Endothelial cell of umbilical vein (primary cell): ENCODE data around the gene HINT2. TPM values are rescaled to one million over a fixed set of nuclear protein-coding genes. Genes with fewer than 3 reads are reported as not detected.

Experiments used
- BruUV-seq: library from RNA; stranded (reverse); fragments of 400-500 nt; replicated peaks from 2 replicates; lab custom pipeline; 2021; lab: Mats Ljungman, UMichigan
- CTCF ChIA-PET: fragments of 300-600, 350-600 bp; sonication (Branson Sonifier 250); formaldehyde crosslinking; loops from one replicate; lab custom pipeline; 2021; ENCODE audit warnings: antibody characterized with exemption, inconsistent platforms; lab: Charles Lee
- POLR2A ChIA-PET: fragments of 300-600, 350-600 bp; sonication (Branson Sonifier 250); formaldehyde crosslinking; loops from one replicate; lab custom pipeline; 2021; ENCODE audit warnings: antibody characterized with exemption, inconsistent platforms; lab: Charles Lee
- DNase-seq: peaks from one replicate; pipeline ENCODE4 v3.0.0-alpha.2; 2011; ENCODE audit warnings: low read depth, low spot score
- FAIRE-seq: peaks from 2 replicates; lab custom pipeline; 2011; peaks lifted over from hg19 to GRCh38; lab: Jason Lieb, UNC
- H2AFZ ChIP-seq: 2 replicates; pipeline ENCODE4 v1.6.0; 2012; ENCODE audit warnings: low read depth, low read length, control low read depth, inconsistent platforms
- H3K27ac ChIP-seq: 2 replicates; pipeline ENCODE4 v1.5.1; 2011; ENCODE audit warnings: low read depth, mild to moderate bottlenecking, control low read depth, low read length, moderate library complexity; ENCODE audit not compliant: insufficient read depth
- H3K27me3 ChIP-seq, 2 experiments: 2 replicates each; pipeline versions ENCODE4 v1.6.0 to v1.6.1; 2011; ENCODE audit warnings: low read length in 2 of 2, mixed read lengths in 1 of 2; ENCODE audit not compliant: control insufficient read depth in 2 of 2, insufficient read depth in 2 of 2
- H3K36me3 ChIP-seq, 2 experiments: 2 replicates in 1 of 2; 3 replicates in 1 of 2; pipeline ENCODE4 v1.5.1; 2011; ENCODE audit warnings: low read length in 2 of 2, mild to moderate bottlenecking in 1 of 2, moderate library complexity in 1 of 2; ENCODE audit not compliant: control insufficient read depth in 2 of 2, insufficient read depth in 2 of 2; ENCODE audit errors: extremely low read depth in 1 of 2
- H3K4me1 ChIP-seq: 3 replicates; pipeline ENCODE4 v1.5.1; 2011; ENCODE audit warnings: mild to moderate bottlenecking, low read length; ENCODE audit not compliant: control insufficient read depth, insufficient read depth; ENCODE audit errors: extremely low read depth
- H3K4me2 ChIP-seq: 2 replicates; pipeline ENCODE4 v1.6.1; 2011; ENCODE audit warnings: low read length, control low read depth, mixed read lengths; ENCODE audit not compliant: insufficient read depth
- H3K4me3 ChIP-seq, 3 experiments: fragments of 200-600 bp in 1 of 3; sonication (generic), shearing (Covaris generic) in 1 of 3; replicated peaks in 1 of 3; 2 replicates each; pipeline ENCODE4 v1.5.1; 2011 to 2016; ENCODE audit warnings: control low read depth in 3 of 3, low read length in 3 of 3, mild to moderate bottlenecking in 2 of 3, inconsistent platforms in 1 of 3, low read depth in 1 of 3, moderate library complexity in 1 of 3; ENCODE audit not compliant: insufficient read depth in 1 of 3
- H3K79me2 ChIP-seq: 2 replicates; pipeline ENCODE4 v1.6.0; 2012; ENCODE audit warnings: low read length, inconsistent platforms; ENCODE audit not compliant: control insufficient read depth, insufficient read depth
- H3K9ac ChIP-seq: replicated peaks from 2 replicates; pipeline ENCODE3; 2011; ENCODE audit warnings: low read length, control low read depth; ENCODE audit not compliant: insufficient read depth; ENCODE audit errors: extremely low read depth
- H3K9me1 ChIP-seq: replicated peaks from 3 replicates; pipeline ENCODE4 v1.6.0; 2011; ENCODE audit warnings: mild to moderate bottlenecking, low read length; ENCODE audit not compliant: control insufficient read depth, insufficient read depth; ENCODE audit errors: extremely low read depth
- H3K9me3 ChIP-seq: replicated peaks from 2 replicates; pipeline ENCODE4 v1.5.1; 2012; ENCODE audit warnings: low read length, inconsistent platforms; ENCODE audit not compliant: control insufficient read depth, insufficient read depth
- H4K20me1 ChIP-seq: replicated peaks from 2 replicates; pipeline ENCODE3; 2011; ENCODE audit warnings: mild to moderate bottlenecking, low read length; ENCODE audit not compliant: control insufficient read depth, insufficient read depth; ENCODE audit errors: extremely low read depth
- CTCF ChIP-seq, 2 donors: IDR thresholded peaks; 1 replicate in 1 of 2; 2 replicates in 1 of 2; pipeline ENCODE4 v1.5.1; 2011; ENCODE audit warnings: low read length in 2 of 2, mild to moderate bottlenecking in 2 of 2, moderate library complexity in 2 of 2, control low read depth in 1 of 2, inconsistent platforms in 1 of 2, low read depth in 1 of 2; ENCODE audit not compliant: insufficient read depth in 1 of 2; ENCODE audit errors: extremely low read depth in 1 of 2
- EZH2 ChIP-seq: IDR thresholded peaks from 2 replicates; pipeline ENCODE4 v1.6.1; 2012; ENCODE audit warnings: borderline replicate concordance, low read depth, mild to moderate bottlenecking, moderate library complexity, low read length, inconsistent platforms; ENCODE audit not compliant: severe bottlenecking
- FOS ChIP-seq: IDR thresholded peaks from 2 replicates; pipeline ENCODE4 v1.6.1; 2011; ENCODE audit warnings: mild to moderate bottlenecking, low read length, moderate library complexity, borderline replicate concordance; ENCODE audit not compliant: insufficient read depth
- GATA2 ChIP-seq: IDR thresholded peaks from 2 replicates; pipeline ENCODE4 v1.7.0; 2011; ENCODE audit warnings: low read depth, mild to moderate bottlenecking, moderate library complexity, mixed read lengths, low read length; ENCODE audit not compliant: insufficient read length, insufficient read depth
- JUN ChIP-seq: IDR thresholded peaks from 2 replicates; pipeline ENCODE4 v1.6.1; 2011; ENCODE audit warnings: borderline replicate concordance, low read depth; ENCODE audit not compliant: insufficient read length, insufficient read depth
- MAX ChIP-seq: IDR thresholded peaks from 2 replicates; pipeline ENCODE4 v1.6.1; 2011; ENCODE audit not compliant: insufficient read depth, insufficient read length
- MYC ChIP-seq: IDR thresholded peaks from one replicate; pipeline ENCODE4 v1.6.1; 2011; ENCODE audit warnings: mild to moderate bottlenecking, low read depth, low read length
- POLR2A ChIP-seq: IDR thresholded peaks from 2 replicates; pipeline ENCODE4 v1.6.1; 2012; ENCODE audit warnings: low read depth, mild to moderate bottlenecking, control low read depth, low read length
- POLR2AphosphoS5 ChIP-seq: IDR thresholded peaks from 2 replicates; pipeline ENCODE4 v1.6.1; 2012; ENCODE audit warnings: low read depth, mild to moderate bottlenecking, control low read depth, low read length, moderate library complexity; ENCODE audit not compliant: insufficient read depth
- dilution Hi-C: fragments of 300-500 bp; cut with MboI; formaldehyde crosslinking; loops from one replicate; pipeline ENCODE4 v1.15.0; 2019; ENCODE audit warnings: low sequenced_read_pairs; ENCODE audit not compliant: extremely low pct_ligation_motif_present
- intact Hi-C: fragments of 100-400 bp; cut with micrococcal nuclease; formaldehyde crosslinking; loops from one replicate; pipeline ENCODE4 v1.10.0; 2022
- polyA plus RNA-seq, 4 experiments: library from polyadenylated mRNA; depleted of rRNA in 3 of 4; stranded (reverse) in 3 of 4; unstranded in 1 of 4; fragments of >200 nt; gene quantifications; 2 replicates each; pipeline versions ENCODE4 v1.2.1 to v1.2.3, GENCODE V29; 2011 to 2012; ENCODE audit warnings: missing spikeins in 1 of 4
- total RNA-seq: library from RNA; stranded (reverse); gene quantifications from 2 replicates; pipeline ENCODE4 v1.2.3, GENCODE V29; 2021

HINT2 gene
- total and polyA plus RNA-seq, 2 donors (not counting 3 experiments of a cell fraction or from before 2014, with no cell fraction given): 27.2 to 42.1 TPM

GRCh38 chr9:35842795-35843194 is 28.0 kb upstream of the HINT2 start:
- H3K27me3 ChIP-seq: peaks cover 0 to 18% of the 10 kb centered on the region in 2 experiments
- intact Hi-C loops: no loop called here

More at GRCh38 chr9:35842795-35843194, 28.0 kb upstream of the HINT2 start:
- H3K79me2 ChIP-seq: no peaks in the 10 kb centered on the region
- POLR2A ChIA-PET: no interaction called here
- no peaks in the 10 kb centered on the region for H4K20me1 ChIP-seq
- H3K36me3 ChIP-seq: no peaks in the 10 kb centered on the region
- H2AFZ ChIP-seq: no peak overlapping the region
- H3K27ac ChIP-seq: no peak overlapping the region
- dilution Hi-C loops: no loop called here
- no peak for DNase-seq
- peaks cover 16% of the 10 kb centered on the region for H3K4me1 ChIP-seq
- no peak overlapping the region for H3K4me3 ChIP-seq
- no peak overlapping the region for H3K9ac ChIP-seq
- no peak for TF ChIP-seq POLR2A
- no peak for TF ChIP-seq MYC
- no peak for TF ChIP-seq EZH2
- TF ChIP-seq CTCF (IDR thresholded peaks at IDR 0.05; ENCODE audit: extremely low read depth in 1 of 2, insufficient read depth in 1 of 2, low read depth in 1 of 2, low read length in 2 of 2): no peak
- TF ChIP-seq GATA2: no peak
- TF ChIP-seq POLR2AphosphoS5: no peak
- TF ChIP-seq FOS: no peak
- TF ChIP-seq MAX: no peak
- no peak for TF ChIP-seq JUN
- no peaks in the 10 kb centered on the region for H3K9me1 ChIP-seq
- no peak for FAIRE-seq
- H3K9me3 ChIP-seq: no peaks in the 10 kb centered on the region
- BruUV-seq: no TSS peak
- no peak overlapping the region for H3K4me2 ChIP-seq
- CTCF ChIA-PET: interaction anchor here (1.0 to 1.8 kb wide), 2 partner anchors 16 to 39 kb away, joined by 4 to 10 read pairs; no protein-coding TSS in a partner anchor
